Subcutaneous adipose tissue (tissue), 4 donors: ENCODE data around the gene ST6GAL1. TPM values are rescaled to one million over a fixed set of nuclear protein-coding genes. Genes with fewer than 3 reads are reported as not detected.

Experiments
- CTCF ChIP-seq: fragments of 450-650 bp; IDR thresholded peaks from one replicate; pipeline ENCODE4 v1.5.1; 2016; ENCODE audit warnings: low read depth, mild to moderate bottlenecking, control low read depth, antibody characterized with exemption, moderate library complexity
- total RNA-seq, 4 donors: library from RNA; depleted of rRNA; stranded (reverse); fragments of >200 nt; gene quantifications; one replicate each; pipeline ENCODE4 v1.1.0, GENCODE V29; 2016

Gene ST6GAL1
- total RNA-seq, 4 donors from 2014 or later: 31.4 to 80.1 (median 43.8) TPM

GRCh38 chr3:186915806-186916796, 14.2 kb upstream of the ST6GAL1 start:
- TF ChIP-seq CTCF: no peak

- TF ChIP-seq CTCF: no peak
These were observed 12.6 kb upstream of the ST6GAL1 start for GRCh38 chr3:186917512-186918312.

GRCh38 chr3:186920301-186920700, 10.0 kb upstream of the ST6GAL1 start:
- TF ChIP-seq CTCF: no peak

- TF ChIP-seq CTCF: no peak
These were observed 9.5 kb upstream of the ST6GAL1 start for GRCh38 chr3:186920796-186921195.

- TF ChIP-seq CTCF: no peak
These were observed 8.7 kb upstream of the ST6GAL1 start for GRCh38 chr3:186921578-186921977.

- no peak for TF ChIP-seq CTCF
These were observed 8.1 kb upstream of the ST6GAL1 start for GRCh38 chr3:186922224-186922623.

GRCh38 chr3:186922790-186923189, 7.5 kb upstream of the ST6GAL1 start:
- no peak for TF ChIP-seq CTCF
